IMR-90 (cell line): ENCODE data around the gene SOD2.

Experiments used
- BHLHE40 ChIP-seq: fragments of 150-350 bp; IDR thresholded peaks from 2 replicates; pipeline ENCODE4 v1.6.1; 2016; ENCODE audit warnings: mild to moderate bottlenecking, low read depth, low read length
- CHD1 ChIP-seq: IDR thresholded peaks from 2 replicates; pipeline ENCODE4 v1.6.1; 2012; ENCODE audit warnings: low read depth, low read length, improper control_type of control experiment
- MAFK ChIP-seq: IDR thresholded peaks from 2 replicates; pipeline ENCODE4 v1.6.1; 2012; ENCODE audit warnings: low read depth, low read length, improper control_type of control experiment
- NFE2L2 ChIP-seq: fragments of 150-350 bp; IDR thresholded peaks from 2 replicates; pipeline ENCODE4 v1.6.1; 2016; ENCODE audit warnings: low read depth, mild to moderate bottlenecking, low read length
- POLR2A ChIP-seq: IDR thresholded peaks from 2 replicates; pipeline ENCODE4 v1.6.1; 2012; ENCODE audit warnings: mild to moderate bottlenecking, low read depth, low read length
- RAD21 ChIP-seq: IDR thresholded peaks from 2 replicates; pipeline ENCODE4 v1.6.1; 2012; ENCODE audit warnings: low read length, improper control_type of control experiment
- TF ChIP-seq, protein P1 (sequence below): conservative IDR thresholded peaks from 2 replicates; pipeline ENCODE4 v1.5.1; 2012; ENCODE audit warnings: mild to moderate bottlenecking, low read depth, low read length, improper control_type of control experiment

DNA sequence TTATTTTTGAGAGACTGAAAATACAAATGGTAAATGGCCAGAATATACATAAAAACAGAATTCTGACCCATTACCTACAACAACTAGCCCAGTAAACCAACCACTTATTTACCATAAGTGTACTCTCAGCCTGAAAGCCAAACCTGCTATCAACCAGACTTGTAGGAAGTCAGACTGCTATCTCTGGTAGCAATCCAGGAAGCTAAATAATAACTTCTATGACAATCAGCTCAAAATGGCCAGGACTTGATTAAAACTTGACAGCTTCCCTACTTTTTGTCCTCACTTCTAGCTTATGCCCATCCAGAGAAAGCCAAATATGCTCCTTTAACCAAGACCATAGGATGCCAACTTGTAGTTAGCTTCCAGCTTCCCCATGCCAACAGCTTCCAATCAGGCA, 29.6 kb upstream of the SOD2 start:
- TF ChIP-seq POLR2A (no peak), NFE2L2 (no peak), BHLHE40 (no peak), RAD21 (no peak), MAFK (no peak), CHD1 (no peak)
- TF ChIP-seq, protein P1, sequence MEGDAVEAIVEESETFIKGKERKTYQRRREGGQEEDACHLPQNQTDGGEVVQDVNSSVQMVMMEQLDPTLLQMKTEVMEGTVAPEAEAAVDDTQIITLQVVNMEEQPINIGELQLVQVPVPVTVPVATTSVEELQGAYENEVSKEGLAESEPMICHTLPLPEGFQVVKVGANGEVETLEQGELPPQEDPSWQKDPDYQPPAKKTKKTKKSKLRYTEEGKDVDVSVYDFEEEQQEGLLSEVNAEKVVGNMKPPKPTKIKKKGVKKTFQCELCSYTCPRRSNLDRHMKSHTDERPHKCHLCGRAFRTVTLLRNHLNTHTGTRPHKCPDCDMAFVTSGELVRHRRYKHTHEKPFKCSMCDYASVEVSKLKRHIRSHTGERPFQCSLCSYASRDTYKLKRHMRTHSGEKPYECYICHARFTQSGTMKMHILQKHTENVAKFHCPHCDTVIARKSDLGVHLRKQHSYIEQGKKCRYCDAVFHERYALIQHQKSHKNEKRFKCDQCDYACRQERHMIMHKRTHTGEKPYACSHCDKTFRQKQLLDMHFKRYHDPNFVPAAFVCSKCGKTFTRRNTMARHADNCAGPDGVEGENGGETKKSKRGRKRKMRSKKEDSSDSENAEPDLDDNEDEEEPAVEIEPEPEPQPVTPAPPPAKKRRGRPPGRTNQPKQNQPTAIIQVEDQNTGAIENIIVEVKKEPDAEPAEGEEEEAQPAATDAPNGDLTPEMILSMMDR: no peak
